Pancreas (tissue), 10 donors: ENCODE measurements around the gene E2F1. TPM values are rescaled to one million over a fixed set of nuclear protein-coding genes. Genes with fewer than 3 reads are reported as not detected.

Experiments used
- ATAC-seq, 4 donors: fragments of 200-7000 bp; cut with Tn5 transposase; one replicate each; pipeline versions ENCODE4 v1.8.0 to v1.9.1; 2020; ENCODE audit warnings: mild to moderate bottlenecking in 4 of 4, moderate library complexity in 4 of 4
- DNase-seq, 6 donors: peaks; one replicate each; pipeline ENCODE4 v3.0.0-alpha.2; 2020
- FAIRE-seq: peaks from 2 replicates; lab custom pipeline; 2012; peaks lifted over from hg19 to GRCh38; lab: Jason Lieb, UNC
- H3K27ac ChIP-seq, 4 donors: fragments of 200-600 bp; sonication (generic); 1 replicate in 3 of 4; 2 replicates in 1 of 4; pipeline versions ENCODE4 v1.5.0 to v1.8.0; 2020
- H3K27me3 ChIP-seq, 4 donors: fragments of 200-600 bp; one replicate each; pipeline ENCODE4 v1.8.0; 2021
- H3K36me3 ChIP-seq, 3 donors: fragments of 200-600 bp; sonication (generic) in 1 of 3; one replicate each; pipeline versions ENCODE4 v1.5.0 to v1.8.0; 2020 to 2021
- H3K4me1 ChIP-seq, 3 donors: fragments of 200-600 bp; one replicate each; pipeline ENCODE4 v1.8.0; 2021
- H3K4me3 ChIP-seq, 4 donors: fragments of 200-600 bp; sonication (generic) in 2 of 4; one replicate each; pipeline versions ENCODE4 v1.5.0 to v1.8.0; 2020 to 2021
- H3K9me3 ChIP-seq, 4 donors: fragments of 200-600 bp; one replicate each; pipeline ENCODE4 v1.8.0; 2021
- CTCF ChIP-seq, 4 donors: fragments of 200-600 bp; sonication (generic) in 3 of 4; IDR thresholded peaks; one replicate each; pipeline versions ENCODE4 v1.5.0 to v1.8.0; 2021; ENCODE audit warnings: antibody characterized with exemption in 4 of 4
- WGBS, 2 donors: extraction: QIAGEN DNeasy Blood & Tissue Kit; methylation state at CpG; one replicate each; pipeline ENCODE4 v1.1.7; 2013; 5-methylcytosine and 5-hydroxymethylcytosine counted together
- intact Hi-C, 3 donors: fragments of 100-400 bp; cut with DNase I; formaldehyde crosslinking; loops; one replicate each; pipeline versions ENCODE4 v1.11.1 to v1.14.2; 2022
- polyA plus RNA-seq, 2 donors: library from polyadenylated mRNA; stranded (reverse); fragments of 200-250 nt; gene quantifications; one replicate each; pipeline ENCODE4 v1.2.3, GENCODE V29; 2013
- total RNA-seq, 6 donors: library from RNA; stranded (reverse); fragmentation: NEBNext Ultra II Directional in 4 of 6; extraction: Animal tissue kit (Norgen Biotek cat#: 25700) in 4 of 6; gene quantifications; one replicate each; pipeline versions ENCODE4 v1.2.1 to v1.2.4, GENCODE V29; 2021 to 2023
- donor health status: healthy with polysubstance abuse.
- donor health status: DM: no; HTN: no; CAD: no; lungs with moderate emphysema.
- donor health status: DM: no; HTN: no; CAD: no.
- donor health status: control.
- donor health status: control.
- donor health status: Bipolar disorder and iron deficiency.
- donor health status: DM: yes; HTN: yes; CAD: no.
- donor health status: DM: no; HTN: no; CAD: no.
- donor health status: DM: no; HTN: no; CAD: no.
- donor health status: DM: yes; HTN: yes; CAD: no.

Gene E2F1
- total and polyA plus RNA-seq, 8 donors = 0.23 to 0.92 (median 0.60) TPM

GRCh38 chr20:33681728-33682353 lies 4.3 kb downstream of the E2F1 start:
- DNase-seq (no peak), FAIRE-seq (no peak), ATAC-seq (no peak)
- H3K27ac ChIP-seq = no peak overlapping the region
- H3K9me3 ChIP-seq = no peaks in the 10 kb centered on the region
- no peaks in the 10 kb centered on the region for H3K4me1 ChIP-seq
- H3K36me3 ChIP-seq = no peaks in the 10 kb centered on the region
- no peak for TF ChIP-seq CTCF (IDR thresholded peaks at IDR 0.05)
- intact Hi-C loops = no loop called here
- H3K27me3 ChIP-seq = no peaks in the 10 kb centered on the region
- WGBS, 2 donors = 87 to 92% methylated on average over 9 of the region's 9 CpGs
- no peak overlapping the region for H3K4me3 ChIP-seq

- H3K9me3 ChIP-seq = no peaks in the 10 kb centered on the region
- no peak for ATAC-seq
- WGBS, 2 donors = 85 to 88% methylated on average over 5 of the region's 5 CpGs
- H3K4me1 ChIP-seq = no peaks in the 10 kb centered on the region
- no peaks in the 10 kb centered on the region for H3K27me3 ChIP-seq
- DNase-seq = no peak
- no peak overlapping the region for H3K4me3 ChIP-seq
- H3K36me3 ChIP-seq = no peaks in the 10 kb centered on the region
- intact Hi-C loops = no loop called here
- no peak for TF ChIP-seq CTCF (IDR thresholded peaks at IDR 0.05)
- H3K27ac ChIP-seq = no peak overlapping the region
- FAIRE-seq = no peak
These were observed 4.9 kb downstream of the E2F1 start for GRCh38 chr20:33681288-33681687.

GRCh38 chr20:33680686-33681085 lies 5.5 kb downstream of the E2F1 start:
- Histone ChIP-seq H3K27me3 (no peaks in the 10 kb centered on the region), H3K36me3 (no peaks in the 10 kb centered on the region), H3K9me3 (no peaks in the 10 kb centered on the region), H3K4me3 (no peak overlapping the region), H3K27ac (no peak overlapping the region), H3K4me1 (no peaks in the 10 kb centered on the region)
- DNase-seq (no peak), FAIRE-seq (no peak), ATAC-seq (no peak)
- TF ChIP-seq CTCF (IDR thresholded peaks at IDR 0.05) = no peak
- 95 to 100% methylated on average over 2 of the region's 2 CpGs for WGBS, 2 donors
- intact Hi-C loops = no loop called here

GRCh38 chr20:33679758-33680485 lies 6.3 kb downstream of the E2F1 start:
- DNase-seq = peak in 1 of 6 donors; percentile 4
- Histone ChIP-seq H3K4me1 (no peaks in the 10 kb centered on the region), H3K36me3 (no peaks in the 10 kb centered on the region), H3K4me3 (no peak overlapping the region), H3K27ac (no peak overlapping the region), H3K27me3 (no peaks in the 10 kb centered on the region), H3K9me3 (no peaks in the 10 kb centered on the region)
- 82 to 86% methylated on average over 20 of the region's 20 CpGs for WGBS, 2 donors
- intact Hi-C loops = loop anchor here in 1 of 3 donors (10.0 kb wide), 1 partner anchor 125 kb away; no protein-coding TSS in a partner anchor
- ATAC-seq = no peak
- no peak for TF ChIP-seq CTCF (IDR thresholded peaks at IDR 0.05)
- no peak for FAIRE-seq
